ENCODE measurements around the gene NDUFS1.

DNA sequence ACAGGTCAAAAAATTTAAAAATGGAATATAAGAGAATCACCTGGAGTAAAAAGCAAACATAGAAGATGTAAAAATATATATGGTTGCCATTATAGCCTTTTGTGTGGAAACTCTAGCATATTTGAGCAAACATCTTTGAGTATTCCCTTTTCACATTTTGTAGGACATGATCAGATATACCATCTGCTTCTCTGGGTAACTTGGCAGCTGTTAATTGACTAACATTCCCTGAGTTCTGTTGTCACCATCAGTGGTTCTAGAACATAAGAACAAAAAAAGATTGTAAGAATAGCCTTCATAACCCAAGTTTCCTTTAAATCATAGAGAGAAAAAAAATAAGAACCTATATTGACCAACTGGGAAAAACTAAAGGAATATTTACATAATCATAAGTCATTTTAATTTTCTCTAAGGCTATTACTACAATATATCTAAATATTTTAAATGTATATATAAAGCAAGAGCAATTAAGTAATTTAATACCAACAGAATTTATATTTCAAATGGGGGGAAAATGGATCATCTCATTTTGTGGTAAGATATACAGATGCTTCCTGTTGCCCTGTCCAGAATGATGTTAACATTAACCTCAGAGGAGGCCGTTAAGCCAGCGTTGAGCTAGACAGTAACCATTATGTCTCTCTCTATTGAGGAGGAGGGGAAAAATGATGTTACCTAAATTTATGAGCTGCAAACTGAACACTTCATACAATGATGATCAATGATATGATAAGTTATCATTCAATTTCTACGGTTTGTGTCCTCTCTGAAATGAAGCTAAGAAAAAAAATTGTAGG is 63.5 kb downstream of the NDUFS1 start:
- TF ChIP-seq, protein P1, sequence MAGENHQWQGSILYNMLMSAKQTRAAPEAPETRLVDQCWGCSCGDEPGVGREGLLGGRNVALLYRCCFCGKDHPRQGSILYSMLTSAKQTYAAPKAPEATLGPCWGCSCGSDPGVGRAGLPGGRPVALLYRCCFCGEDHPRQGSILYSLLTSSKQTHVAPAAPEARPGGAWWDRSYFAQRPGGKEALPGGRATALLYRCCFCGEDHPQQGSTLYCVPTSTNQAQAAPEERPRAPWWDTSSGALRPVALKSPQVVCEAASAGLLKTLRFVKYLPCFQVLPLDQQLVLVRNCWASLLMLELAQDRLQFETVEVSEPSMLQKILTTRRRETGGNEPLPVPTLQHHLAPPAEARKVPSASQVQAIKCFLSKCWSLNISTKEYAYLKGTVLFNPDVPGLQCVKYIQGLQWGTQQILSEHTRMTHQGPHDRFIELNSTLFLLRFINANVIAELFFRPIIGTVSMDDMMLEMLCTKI (IDR thresholded peaks at IDR 0.05; ENCODE audit: partially characterized antibody): no peak
- TF ChIP-seq FOSL1 (tag; conservative IDR thresholded peaks at IDR 0.05) (no peak), ELF1 (tag; IDR thresholded peaks at IDR 0.05) (no peak), BCL6 (CRISPR knock-in tag; IDR thresholded peaks at IDR 0.05) (no peak), POLR2A (conservative IDR thresholded peaks at IDR 0.05) (no peak), SRF (CRISPR knock-in tag; IDR thresholded peaks at IDR 0.05) (no peak), MXI1 (IDR thresholded peaks at IDR 0.05; ENCODE audit: low read depth, low read length) (no peak), ZKSCAN1 (IDR thresholded peaks at IDR 0.05; ENCODE audit: low read depth, low read length) (no peak), SIN3A (IDR thresholded peaks at IDR 0.05; ENCODE audit: borderline replicate concordance in 2 of 2, control insufficient read depth in 1 of 2, low read depth in 2 of 2, low read length in 2 of 2) (no peak), GTF2E2 (tag; IDR thresholded peaks at IDR 0.05) (no peak), CBX3 (IDR thresholded peaks at IDR 0.05; ENCODE audit: borderline replicate concordance in 1 of 2, low read length in 2 of 2) (no peak), MBD2 (IDR thresholded peaks at IDR 0.05; ENCODE audit: borderline replicate concordance, low read depth) (no peak)
- TF ChIP-seq, protein P2, sequence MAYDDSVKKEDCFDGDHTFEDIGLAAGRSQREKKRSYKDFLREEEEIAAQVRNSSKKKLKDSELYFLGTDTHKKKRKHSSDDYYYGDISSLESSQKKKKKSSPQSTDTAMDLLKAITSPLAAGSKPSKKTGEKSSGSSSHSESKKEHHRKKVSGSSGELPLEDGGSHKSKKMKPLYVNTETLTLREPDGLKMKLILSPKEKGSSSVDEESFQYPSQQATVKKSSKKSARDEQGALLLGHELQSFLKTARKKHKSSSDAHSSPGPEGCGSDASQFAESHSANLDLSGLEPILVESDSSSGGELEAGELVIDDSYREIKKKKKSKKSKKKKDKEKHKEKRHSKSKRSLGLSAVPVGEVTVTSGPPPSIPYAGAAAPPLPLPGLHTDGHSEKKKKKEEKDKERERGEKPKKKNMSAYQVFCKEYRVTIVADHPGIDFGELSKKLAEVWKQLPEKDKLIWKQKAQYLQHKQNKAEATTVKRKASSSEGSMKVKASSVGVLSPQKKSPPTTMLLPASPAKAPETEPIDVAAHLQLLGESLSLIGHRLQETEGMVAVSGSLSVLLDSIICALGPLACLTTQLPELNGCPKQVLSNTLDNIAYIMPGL (CRISPR knock-in tag; IDR thresholded peaks at IDR 0.05): no peak

Measured in K562 (cell line).